CD4-positive, alpha-beta T cell (primary cell): Measurements from ENCODE around the gene RNPC3. TPM values are rescaled to one million over a fixed set of nuclear protein-coding genes. Genes with fewer than 3 reads are reported as not detected.
A peak's percentile ranks its signal among the peaks of the same experiment; 100 is the strongest.

Experiments
- ATAC-seq: fragments of 200-7000 bp; cut with Tn5 transposase; one replicate; pipeline ENCODE4 v1.10.0; 2022; ENCODE audit warnings: mild to moderate bottlenecking; ENCODE audit not compliant: poor library complexity
- CTCF ChIA-PET: fragments of 350-600 bp; sonication (Branson Sonifier 250); formaldehyde crosslinking; loops from one replicate; lab custom pipeline; 2021; ENCODE audit warnings: antibody characterized with exemption, inconsistent platforms; lab: Charles Lee
- POLR2A ChIA-PET: fragments of 350-600 bp; sonication (Branson Sonifier 250); formaldehyde crosslinking; loops from one replicate; lab custom pipeline; 2021; ENCODE audit warnings: antibody characterized with exemption, inconsistent platforms; lab: Charles Lee
- DNase-seq, 14 experiments: peaks; one replicate each; pipeline ENCODE4 v3.0.0-alpha.2; 2013 to 2020; ENCODE audit warnings: mixed read lengths in 2 of 14
- H3K27ac ChIP-seq, 2 donors: one replicate each; pipeline versions ENCODE4 v1.5.1 to v1.7.0; 2013; ENCODE audit warnings: low read length in 2 of 2, low read depth in 1 of 2, mild to moderate bottlenecking in 1 of 2
- H3K27me3 ChIP-seq, 2 experiments: 1 replicate in 1 of 2; 2 replicates in 1 of 2; pipeline versions ENCODE4 v1.6.1 to v1.7.0; 2013; ENCODE audit warnings: low read length in 2 of 2, control low read depth in 1 of 2, mild to moderate bottlenecking in 1 of 2, moderate library complexity in 1 of 2; ENCODE audit not compliant: insufficient read depth in 2 of 2, control insufficient read depth in 1 of 2
- H3K36me3 ChIP-seq: one replicate; pipeline ENCODE4 v1.6.1; 2013; ENCODE audit warnings: low read length, control low read depth; ENCODE audit not compliant: insufficient read depth
- H3K4me1 ChIP-seq: one replicate; pipeline ENCODE4 v1.6.1; 2013; ENCODE audit warnings: low read length, control low read depth; ENCODE audit not compliant: insufficient read depth
- H3K4me3 ChIP-seq: one replicate; pipeline ENCODE4 v1.5.1; 2013; ENCODE audit warnings: mild to moderate bottlenecking, low read length, moderate library complexity
- H3K9me3 ChIP-seq, 2 experiments: 1 replicate in 1 of 2; 2 replicates in 1 of 2; pipeline versions ENCODE4 v1.6.1 to v1.7.0; 2013; ENCODE audit warnings: low read length in 2 of 2, mild to moderate bottlenecking in 2 of 2, control low read depth in 1 of 2, moderate library complexity in 1 of 2; ENCODE audit not compliant: control insufficient read depth in 1 of 2, insufficient read depth in 1 of 2
- H3K27ac Mint-ChIP-seq: one replicate; pipeline ENCODE4 v1.8.0; 2020; ENCODE audit warnings: mixed read lengths
- H3K27me3 Mint-ChIP-seq: one replicate; pipeline ENCODE4 v1.8.0; 2021; ENCODE audit warnings: mixed read lengths
- H3K36me3 Mint-ChIP-seq: one replicate; pipeline ENCODE4 v1.8.0; 2021; ENCODE audit warnings: low read depth, mixed read lengths
- H3K4me1 Mint-ChIP-seq: one replicate; pipeline ENCODE4 v1.8.0; 2021; ENCODE audit warnings: low read depth, mixed read lengths
- H3K4me3 Mint-ChIP-seq: one replicate; pipeline ENCODE4 v1.8.0; 2020; ENCODE audit warnings: mild to moderate bottlenecking, mixed read lengths
- H3K9me3 Mint-ChIP-seq: one replicate; pipeline ENCODE4 v1.8.0; 2020; ENCODE audit warnings: mixed read lengths
- CTCF ChIP-seq: fragments of 200-600 bp; IDR thresholded peaks from one replicate; pipeline ENCODE4 v1.8.0; 2022; ENCODE audit warnings: antibody characterized with exemption, mild to moderate bottlenecking
- intact Hi-C, 2 experiments: fragments of 100-400 bp; cut with DNase I in 1 of 2; cut with micrococcal nuclease in 1 of 2; formaldehyde crosslinking; loops; one replicate each; pipeline versions ENCODE4 v1.15.1 to v1.9.0; 2023 to 2025; cut with DNase I, micrococcal nuclease
- total RNA-seq, 174 experiments: library from RNA in 2 of 174; stranded (reverse) in 2 of 174; gene quantifications; one replicate each; pipeline ENCODE4 v1.2.3 and lab custom pipeline; 2021 to 2026

The RNPC3 gene
- total RNA-seq, 2 experiments from 2014 or later: 48.6 to 52.5 TPM

DNA sequence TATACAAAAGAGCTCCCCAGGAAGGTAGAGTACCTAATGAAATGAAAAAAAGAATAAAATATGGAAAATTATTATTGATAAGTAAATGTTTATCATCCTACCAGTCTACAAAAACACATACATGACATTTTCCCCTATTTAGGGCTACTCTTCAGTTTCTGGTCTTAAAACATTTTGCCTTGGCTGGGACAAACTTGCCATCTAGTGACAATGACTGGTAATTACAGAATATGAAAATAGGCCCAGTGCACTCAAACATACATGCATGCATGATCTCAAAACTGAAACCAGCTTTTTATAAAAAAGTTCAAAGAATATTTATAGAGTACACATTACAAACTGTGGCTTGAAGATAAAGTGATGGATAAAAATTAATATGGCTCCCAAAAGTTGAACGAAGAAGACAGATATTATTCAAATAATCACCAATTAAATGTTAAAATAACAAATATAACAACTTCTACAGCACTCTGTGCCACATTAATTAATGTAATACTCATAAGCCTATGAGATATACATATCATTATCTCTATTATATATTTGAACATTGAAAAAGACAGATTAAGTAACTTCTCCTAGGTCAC lies 10.5 kb upstream of the RNPC3 start:
- peak in 5 of 14 experiments; percentile 11 to 75 (median 71) for DNase-seq
- intact Hi-C loops: loop anchor here (5.0 to 10.0 kb wide), 2 partner anchors 1750 to 1993 kb away; no protein-coding TSS in a partner anchor

GRCh38 chr1:103516283-103516682 lies 9.2 kb upstream of the RNPC3 start:
- peaks cover 4% of the 10 kb centered on the region for H3K4me1 Mint-ChIP-seq
- H3K27me3 Mint-ChIP-seq: no peaks in the 10 kb centered on the region
- no peaks in the 10 kb centered on the region for H3K36me3 ChIP-seq
- CTCF ChIA-PET: no interaction called here
- no peaks in the 10 kb centered on the region for H3K9me3 Mint-ChIP-seq
- intact Hi-C loops: loop anchor here in 1 of 2 experiments (10.0 kb wide), 1 partner anchor 1751 kb away; no protein-coding TSS in a partner anchor
- DNase-seq (no peak), ATAC-seq (no peak)
- POLR2A ChIA-PET: no interaction called here
- H3K4me1 ChIP-seq: no peaks in the 10 kb centered on the region
- H3K27ac ChIP-seq: no peak overlapping the region
- no peaks in the 10 kb centered on the region for H3K27me3 ChIP-seq
- no peaks in the 10 kb centered on the region for H3K9me3 ChIP-seq
- H3K4me3 Mint-ChIP-seq: no peak overlapping the region
- no peak overlapping the region for H3K27ac Mint-ChIP-seq
- H3K4me3 ChIP-seq: no peak overlapping the region
- TF ChIP-seq CTCF: no peak
- H3K36me3 Mint-ChIP-seq: peaks cover 9% of the 10 kb centered on the region

More for the DNA sequence above, 10.5 kb upstream of the RNPC3 start:
- H3K27me3 ChIP-seq: no peaks in the 10 kb centered on the region
- ChIA-PET POLR2A (interaction anchor here (3.3 kb wide), 1 partner anchor 11 kb away, joined by 16 read pairs; the partner anchor contains the start of gene RNPC3), CTCF (interaction anchor here (1.0 to 1.6 kb wide), 5 partner anchors 8 to 1995 kb away, joined by 3 to 14 read pairs (median 4); partner anchors contain the start of gene RNPC3)
- Mint-ChIP-seq H3K9me3 (peaks cover 3% of the 10 kb centered on the region), H3K4me3 (no peak overlapping the region), H3K36me3 (peaks cover 18% of the 10 kb centered on the region), H3K27me3 (no peaks in the 10 kb centered on the region), H3K4me1 (peaks cover 4% of the 10 kb centered on the region), H3K27ac (no peak overlapping the region)
- TF ChIP-seq CTCF: peak; percentile 87
- no peak overlapping the region for H3K4me3 ChIP-seq
- H3K36me3 ChIP-seq: no peaks in the 10 kb centered on the region
- H3K4me1 ChIP-seq: no peaks in the 10 kb centered on the region
- peak; percentile 95 for ATAC-seq
- H3K27ac ChIP-seq: no peak overlapping the region
- H3K9me3 ChIP-seq: no peaks in the 10 kb centered on the region

- ATAC-seq: no peak
- CTCF ChIA-PET: no interaction called here
Observed at GRCh38 chr1:103516693-103517092, 8.8 kb upstream of the RNPC3 start.

More at GRCh38 chr1:103516693-103517092, 8.8 kb upstream of the RNPC3 start:
- Mint-ChIP-seq H3K27ac (no peak overlapping the region), H3K4me1 (peaks cover 4% of the 10 kb centered on the region), H3K4me3 (no peak overlapping the region), H3K36me3 (peaks cover 5% of the 10 kb centered on the region), H3K27me3 (no peaks in the 10 kb centered on the region), H3K9me3 (no peaks in the 10 kb centered on the region)
- H3K27ac ChIP-seq: no peak overlapping the region
- H3K9me3 ChIP-seq: no peaks in the 10 kb centered on the region
- no peak overlapping the region for H3K4me3 ChIP-seq
- POLR2A ChIA-PET: no interaction called here
- no peaks in the 10 kb centered on the region for H3K36me3 ChIP-seq
- no peak for DNase-seq
- TF ChIP-seq CTCF: no peak
- intact Hi-C loops: loop anchor here in 1 of 2 experiments (10.0 kb wide), 1 partner anchor 1752 kb away; no protein-coding TSS in a partner anchor
- H3K27me3 ChIP-seq: no peaks in the 10 kb centered on the region
- no peaks in the 10 kb centered on the region for H3K4me1 ChIP-seq
